Diencephalon (tissue), 1 donor: ENCODE data around the gene SULT1C4. TPM values are rescaled to one million over a fixed set of nuclear protein-coding genes. Genes with fewer than 3 reads are reported as not detected.

ENCODE experiments used
- small RNA-seq: library from RNA; depleted of rRNA; stranded (forward); fragments of <200 nt; gene quantifications from one replicate; pipeline ENCODE3, GENCODE V24; 2014
- total RNA-seq: library from RNA; depleted of rRNA; stranded (reverse); fragments of >200 nt; gene quantifications from one replicate; pipeline ENCODE4 v1.2.3, GENCODE V29; 2014

SULT1C4 gene
- total RNA-seq, result 15.5 TPM

GRCh38 chr2:108377815-108378630 is at the start of gene SULT1C4:
Gene SULT1C4 (plus strand): TSS chr2:108377954. CDS start chr2:108378338, 384 bp downstream.

Small RNA genes lying within 50 kb of the gene (small RNA-seq; reads per million reads assigned to genes)
- gene SMIM12P1, result not detected

Other genes starting within 250 kb of the SULT1C4 start
- gene SULT1C3, start 138.0 kb upstream of the SULT1C4 start, total RNA-seq, result not detected
- gene SULT1C2, start 89.1 kb upstream of the SULT1C4 start, total RNA-seq, result 0.23 TPM
- 49.1 TPM for gene GCC2, start 71.3 kb downstream of the SULT1C4 start, total RNA-seq
- gene LIMS1, start 156.5 kb downstream of the SULT1C4 start, total RNA-seq, result 20.8 TPM